Mesodermal cell (in vitro differentiated cells): Measurements from ENCODE around the gene PSG6.
"Not testable (repeated sequence)": the region's sequence is repeated elsewhere in the genome, so short reads cannot be mapped to it uniquely, and the experiment has no call there.

Source experiments
- H3K27ac ChIP-seq: 2 replicates; pipeline ENCODE4 v1.7.0; 2013; ENCODE audit warnings: mild to moderate bottlenecking, low read depth, low read length, moderate library complexity; ENCODE audit not compliant: severe bottlenecking
- H3K36me3 ChIP-seq: 2 replicates; pipeline ENCODE4 v1.7.1; 2013; ENCODE audit warnings: mild to moderate bottlenecking, low read length, moderate library complexity; ENCODE audit not compliant: control insufficient read depth, insufficient read depth
- H3K4me1 ChIP-seq: one replicate; pipeline ENCODE4 v1.7.1; 2013; ENCODE audit warnings: mild to moderate bottlenecking, low read length; ENCODE audit not compliant: insufficient read depth, control insufficient read depth, poor library complexity, severe bottlenecking
- H3K4me3 ChIP-seq: 2 replicates; pipeline ENCODE4 v1.7.0; 2013; ENCODE audit warnings: low read length, control low read depth, mild to moderate bottlenecking; ENCODE audit not compliant: insufficient read depth, poor library complexity, severe bottlenecking; ENCODE audit errors: extremely low read depth
- H3K9me3 ChIP-seq: 2 replicates; pipeline ENCODE4 v1.7.1; 2013; ENCODE audit warnings: mild to moderate bottlenecking, low read length, moderate library complexity; ENCODE audit not compliant: control insufficient read depth
- WGBS, 2 experiments: methylation state at CpG; one replicate each; pipeline ENCODE4 v1.1.5; 2013; ENCODE audit warnings: missing lambda C conversion rate in 2 of 2; ENCODE audit not compliant: insufficient coverage in 2 of 2; 5-methylcytosine and 5-hydroxymethylcytosine counted together

Gene PSG6

GRCh38 chr19:42930214-42930613, 12.5 kb upstream of the PSG6 start:
- H3K4me3 ChIP-seq, H3K27ac ChIP-seq, H3K36me3 ChIP-seq, H3K4me1 ChIP-seq, H3K9me3 ChIP-seq: not testable (repeated sequence)
- whole genome bisulfite sequencing, 2 experiments: no CpG with 5 or more reads among the region's 1 CpG

GRCh38 chr19:42928896-42929295, 11.2 kb upstream of the PSG6 start:
- peaks cover 6% of the 10 kb centered on the region for H3K9me3 ChIP-seq
- no peaks in the 10 kb centered on the region for H3K36me3 ChIP-seq
- WGBS, 2 experiments: 72 to 86% methylated on average over 2 to 3 of the region's 3 CpGs
- H3K27ac ChIP-seq: no peak overlapping the region
- H3K4me3 ChIP-seq: no peak overlapping the region
- peaks cover 6% of the 10 kb centered on the region for H3K4me1 ChIP-seq

GRCh38 chr19:42926781-42927180, 9.1 kb upstream of the PSG6 start:
- no peaks in the 10 kb centered on the region for H3K36me3 ChIP-seq
- 36 to 61% methylated on average over 2 of the region's 2 CpGs for WGBS, 2 experiments
- H3K4me1 ChIP-seq: no peaks in the 10 kb centered on the region
- H3K27ac ChIP-seq: no peak overlapping the region
- H3K9me3 ChIP-seq: no peaks in the 10 kb centered on the region
- no peak overlapping the region for H3K4me3 ChIP-seq

- WGBS, 2 experiments: 35 to 41% methylated on average over 8 of the region's 9 CpGs
- H3K4me3 ChIP-seq, H3K27ac ChIP-seq, H3K9me3 ChIP-seq, H3K36me3 ChIP-seq, H3K4me1 ChIP-seq: not testable (repeated sequence)
Measured at GRCh38 chr19:42923106-42923505, 5.4 kb upstream of the PSG6 start.

GRCh38 chr19:42920971-42921370, 3.3 kb upstream of the PSG6 start:
- H3K4me1 ChIP-seq, H3K27ac ChIP-seq, H3K4me3 ChIP-seq, H3K36me3 ChIP-seq, H3K9me3 ChIP-seq: not testable (repeated sequence)

GRCh38 chr19:42919757-42920079, 2.0 kb upstream of the PSG6 start:
- Histone ChIP-seq H3K4me3 (no peak overlapping the region), H3K9me3 (no peaks in the 10 kb centered on the region), H3K4me1 (no peaks in the 10 kb centered on the region), H3K27ac (no peak overlapping the region), H3K36me3 (no peaks in the 10 kb centered on the region)
- 22% methylated on average over 2 of the region's 3 CpGs; no CpG with 5 or more reads in 1 of the 2 experiments for WGBS, 2 experiments

GRCh38 chr19:42919070-42919756, 1.5 kb upstream of the PSG6 start:
- 71 to 79% methylated on average over 15 to 17 of the region's 26 CpGs for WGBS, 2 experiments
- H3K9me3 ChIP-seq, H3K4me3 ChIP-seq, H3K27ac ChIP-seq, H3K4me1 ChIP-seq, H3K36me3 ChIP-seq: not testable (repeated sequence)

- not testable (repeated sequence) for H3K36me3 ChIP-seq, H3K4me1 ChIP-seq, H3K9me3 ChIP-seq, H3K4me3 ChIP-seq, H3K27ac ChIP-seq
- 84% methylated on average over 5 to 11 of the region's 15 CpGs for WGBS, 2 experiments
Measured at GRCh38 chr19:42918377-42919069, 829 bp upstream of the PSG6 start.

- not testable (repeated sequence) for H3K4me3 ChIP-seq, H3K4me1 ChIP-seq, H3K9me3 ChIP-seq, H3K27ac ChIP-seq, H3K36me3 ChIP-seq
- WGBS, 2 experiments: 57 to 86% methylated on average over 1 of the region's 1 CpG
Measured at GRCh38 chr19:42916931-42917330, 763 bp downstream of the PSG6 start.

- H3K9me3 ChIP-seq, H3K36me3 ChIP-seq, H3K4me1 ChIP-seq, H3K4me3 ChIP-seq, H3K27ac ChIP-seq: not testable (repeated sequence)
- 81 to 93% methylated on average over 2 to 3 of the region's 5 CpGs for WGBS, 2 experiments
Measured at GRCh38 chr19:42913516-42913915, 4.2 kb downstream of the PSG6 start.

GRCh38 chr19:42912941-42913340, 4.8 kb downstream of the PSG6 start:
- not testable (repeated sequence) for H3K4me3 ChIP-seq, H3K36me3 ChIP-seq, H3K27ac ChIP-seq, H3K4me1 ChIP-seq, H3K9me3 ChIP-seq
- WGBS, 2 experiments: 87 to 88% methylated on average over 2 to 4 of the region's 4 CpGs
